Glutamatergic neuron (in vitro differentiated cells): Measurements from ENCODE around the gene SLC2A10. TPM values are rescaled to one million over a fixed set of nuclear protein-coding genes. Genes with fewer than 3 reads are reported as not detected.

ENCODE experiments used
- DNase-seq: peaks from one replicate; pipeline ENCODE4 v3.0.0; 2022
- H3K27ac Mint-ChIP-seq: one replicate; pipeline ENCODE4 v1.8.0; 2020; ENCODE audit warnings: mild to moderate bottlenecking, mixed read lengths, inconsistent platforms; ENCODE audit not compliant: unreplicated experiment
- H3K27me3 Mint-ChIP-seq: one replicate; pipeline ENCODE4 v1.8.0; 2020; ENCODE audit warnings: mild to moderate bottlenecking, moderate library complexity, mixed read lengths, inconsistent platforms; ENCODE audit not compliant: unreplicated experiment
- H3K36me3 Mint-ChIP-seq: one replicate; pipeline ENCODE4 v1.8.0; 2020; ENCODE audit warnings: mild to moderate bottlenecking, mixed read lengths, inconsistent platforms; ENCODE audit not compliant: unreplicated experiment
- H3K4me1 Mint-ChIP-seq: one replicate; pipeline ENCODE4 v1.8.0; 2020; ENCODE audit warnings: mild to moderate bottlenecking, low read depth, mixed read lengths, inconsistent platforms; ENCODE audit not compliant: unreplicated experiment
- H3K4me3 Mint-ChIP-seq: one replicate; pipeline ENCODE4 v1.8.0; 2020; ENCODE audit warnings: mild to moderate bottlenecking, mixed read lengths, inconsistent platforms; ENCODE audit not compliant: unreplicated experiment
- H3K9me3 Mint-ChIP-seq: one replicate; pipeline ENCODE4 v1.8.0; 2020; ENCODE audit warnings: mild to moderate bottlenecking, moderate library complexity, mixed read lengths, inconsistent platforms; ENCODE audit not compliant: unreplicated experiment
- total RNA-seq: library from RNA; stranded (reverse); fragmentation: NEBNext Ultra II Directional; extraction: Animal tissue kit (Norgen Biotek cat#: 25700); gene quantifications from one replicate; pipeline ENCODE4 v1.2.1, GENCODE V29; 2021; ENCODE audit not compliant: unreplicated experiment
- TF ChIP-seq, protein P1 (sequence below): fragments of 200-600 bp; sonication (generic); IDR thresholded peaks from one replicate; pipeline ENCODE4 v1.5.0; 2021; ENCODE audit not compliant: partially characterized antibody, unreplicated experiment

SLC2A10 gene
- total RNA-seq, 1 donor from 2014 or later, result 0.37 TPM

DNA sequence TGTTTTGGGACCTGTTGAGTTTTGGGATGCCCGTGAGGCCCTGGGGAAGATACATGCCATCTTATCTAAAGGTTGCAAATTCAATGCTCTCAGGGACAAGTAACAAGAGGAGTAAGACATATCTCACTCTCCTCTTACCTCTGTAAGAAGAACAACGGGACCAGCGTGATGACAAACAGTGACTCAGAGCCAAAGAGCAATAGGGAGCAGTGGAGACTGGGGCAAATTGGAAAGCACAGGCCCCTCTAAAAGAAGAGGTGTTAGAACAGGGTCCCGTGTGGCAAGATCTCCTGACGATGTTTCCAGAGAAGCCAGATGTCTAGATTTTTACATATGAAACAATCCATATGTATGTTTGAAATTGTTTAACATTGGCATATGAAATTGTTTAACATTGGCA is 31.8 kb upstream of the SLC2A10 start:
- TF ChIP-seq, protein P1, sequence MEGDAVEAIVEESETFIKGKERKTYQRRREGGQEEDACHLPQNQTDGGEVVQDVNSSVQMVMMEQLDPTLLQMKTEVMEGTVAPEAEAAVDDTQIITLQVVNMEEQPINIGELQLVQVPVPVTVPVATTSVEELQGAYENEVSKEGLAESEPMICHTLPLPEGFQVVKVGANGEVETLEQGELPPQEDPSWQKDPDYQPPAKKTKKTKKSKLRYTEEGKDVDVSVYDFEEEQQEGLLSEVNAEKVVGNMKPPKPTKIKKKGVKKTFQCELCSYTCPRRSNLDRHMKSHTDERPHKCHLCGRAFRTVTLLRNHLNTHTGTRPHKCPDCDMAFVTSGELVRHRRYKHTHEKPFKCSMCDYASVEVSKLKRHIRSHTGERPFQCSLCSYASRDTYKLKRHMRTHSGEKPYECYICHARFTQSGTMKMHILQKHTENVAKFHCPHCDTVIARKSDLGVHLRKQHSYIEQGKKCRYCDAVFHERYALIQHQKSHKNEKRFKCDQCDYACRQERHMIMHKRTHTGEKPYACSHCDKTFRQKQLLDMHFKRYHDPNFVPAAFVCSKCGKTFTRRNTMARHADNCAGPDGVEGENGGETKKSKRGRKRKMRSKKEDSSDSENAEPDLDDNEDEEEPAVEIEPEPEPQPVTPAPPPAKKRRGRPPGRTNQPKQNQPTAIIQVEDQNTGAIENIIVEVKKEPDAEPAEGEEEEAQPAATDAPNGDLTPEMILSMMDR, result no peak
- Mint-ChIP-seq H3K27me3 (peaks cover 8% of the 10 kb centered on the region), H3K4me3 (no peak overlapping the region), H3K27ac (no peak overlapping the region), H3K36me3 (peaks cover 10% of the 10 kb centered on the region), H3K9me3 (peaks cover 9% of the 10 kb centered on the region), H3K4me1 (peaks cover 20% of the 10 kb centered on the region)
- no peak for DNase-seq

DNA sequence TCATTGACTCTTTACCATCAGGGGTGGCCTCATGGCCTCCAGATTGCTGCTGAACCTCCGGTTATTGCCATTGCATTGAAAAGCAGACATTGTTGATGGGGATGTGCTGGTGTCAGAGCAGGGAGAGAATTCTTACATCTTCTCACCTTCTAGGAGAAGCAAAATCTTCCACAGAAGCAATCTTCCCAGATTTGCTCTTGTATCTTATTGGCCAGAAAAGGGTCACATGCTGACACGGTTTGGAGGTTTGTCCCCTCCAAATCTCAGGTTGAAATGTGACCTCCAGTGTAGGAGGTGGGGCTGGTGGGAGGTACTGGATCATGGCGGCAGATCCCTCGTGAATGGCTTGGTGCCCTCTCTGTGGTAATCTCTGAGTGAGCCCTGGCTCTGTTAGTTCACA is 30.9 kb upstream of the SLC2A10 start:
- no peak overlapping the region for H3K4me3 Mint-ChIP-seq
- TF ChIP-seq, protein P1, result no peak
- peaks cover 7% of the 10 kb centered on the region for H3K27me3 Mint-ChIP-seq
- peaks cover 27% of the 10 kb centered on the region for H3K4me1 Mint-ChIP-seq
- no peak overlapping the region for H3K27ac Mint-ChIP-seq
- no peak for DNase-seq
- H3K9me3 Mint-ChIP-seq, result peaks cover 7% of the 10 kb centered on the region
- peaks cover 4% of the 10 kb centered on the region for H3K36me3 Mint-ChIP-seq

DNA sequence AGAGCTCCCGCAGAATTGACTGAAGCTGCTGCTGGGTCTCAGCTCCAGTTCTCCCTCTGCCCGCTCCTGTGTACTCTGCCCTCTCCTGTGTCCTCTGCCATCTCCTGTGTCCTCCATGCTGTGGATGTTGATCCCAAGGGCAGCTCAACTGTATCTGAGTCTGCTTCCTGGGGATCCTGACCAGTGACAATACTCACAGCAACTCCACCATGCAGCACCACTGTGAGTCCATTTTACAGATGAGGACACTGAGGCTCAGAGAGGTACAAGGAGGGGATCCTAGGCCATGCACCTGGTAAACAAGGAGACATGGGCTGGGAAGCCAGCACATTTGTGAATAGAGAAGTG is 28.8 kb upstream of the SLC2A10 start:
- TF ChIP-seq, protein P1, result no peak
- DNase-seq, result no peak
- Mint-ChIP-seq H3K27me3 (peaks cover 3% of the 10 kb centered on the region), H3K36me3 (no peaks in the 10 kb centered on the region), H3K4me1 (peaks cover 24% of the 10 kb centered on the region), H3K4me3 (no peak overlapping the region), H3K27ac (no peak overlapping the region), H3K9me3 (no peaks in the 10 kb centered on the region)

DNA sequence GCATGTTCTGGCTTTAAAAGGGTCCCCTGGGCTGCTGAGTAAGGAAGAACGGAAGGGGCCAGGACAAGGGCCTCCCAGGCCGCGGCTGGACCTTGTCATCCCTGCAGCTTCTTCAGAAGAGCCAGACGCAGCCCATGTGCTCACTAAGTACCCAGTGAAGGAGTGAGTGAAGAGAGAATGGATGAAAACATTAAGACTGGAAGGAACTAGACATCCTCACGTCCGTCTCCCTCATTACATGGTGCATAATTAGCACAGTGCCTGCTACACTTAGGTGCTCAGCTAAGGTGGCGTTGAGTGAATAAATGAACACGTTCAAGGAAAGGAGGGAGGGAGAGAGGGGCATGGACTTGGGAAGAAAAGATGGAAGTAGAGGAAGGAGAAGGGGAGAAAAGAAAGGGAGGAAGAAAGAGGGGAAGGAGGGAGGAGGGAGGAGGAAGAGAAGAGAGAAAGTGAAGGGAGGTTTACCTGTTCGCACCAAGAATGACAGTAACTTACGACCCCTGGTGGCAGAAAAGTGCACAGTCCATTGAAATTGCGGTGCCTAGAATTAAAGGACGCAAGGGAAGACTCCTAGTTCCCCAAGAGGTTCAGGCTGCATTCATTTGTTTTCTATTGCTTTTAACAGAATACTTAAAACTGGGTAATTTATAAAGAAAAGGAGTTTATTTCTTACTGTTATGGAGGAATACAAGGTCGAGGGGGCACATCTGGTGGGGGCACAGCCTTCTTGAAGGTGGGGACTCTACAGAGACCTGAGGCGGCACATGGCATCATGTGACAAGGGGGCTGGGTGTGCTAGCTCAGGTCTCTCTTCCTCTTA is 28.2 kb upstream of the SLC2A10 start:
- Mint-ChIP-seq H3K4me1 (peaks cover 24% of the 10 kb centered on the region), H3K4me3 (no peak overlapping the region), H3K27ac (peak overlapping the region; percentile 16), H3K27me3 (peaks cover 3% of the 10 kb centered on the region), H3K9me3 (no peaks in the 10 kb centered on the region), H3K36me3 (no peaks in the 10 kb centered on the region)
- TF ChIP-seq, protein P1, result peak; percentile 92
- peak; percentile 80 for DNase-seq

DNA sequence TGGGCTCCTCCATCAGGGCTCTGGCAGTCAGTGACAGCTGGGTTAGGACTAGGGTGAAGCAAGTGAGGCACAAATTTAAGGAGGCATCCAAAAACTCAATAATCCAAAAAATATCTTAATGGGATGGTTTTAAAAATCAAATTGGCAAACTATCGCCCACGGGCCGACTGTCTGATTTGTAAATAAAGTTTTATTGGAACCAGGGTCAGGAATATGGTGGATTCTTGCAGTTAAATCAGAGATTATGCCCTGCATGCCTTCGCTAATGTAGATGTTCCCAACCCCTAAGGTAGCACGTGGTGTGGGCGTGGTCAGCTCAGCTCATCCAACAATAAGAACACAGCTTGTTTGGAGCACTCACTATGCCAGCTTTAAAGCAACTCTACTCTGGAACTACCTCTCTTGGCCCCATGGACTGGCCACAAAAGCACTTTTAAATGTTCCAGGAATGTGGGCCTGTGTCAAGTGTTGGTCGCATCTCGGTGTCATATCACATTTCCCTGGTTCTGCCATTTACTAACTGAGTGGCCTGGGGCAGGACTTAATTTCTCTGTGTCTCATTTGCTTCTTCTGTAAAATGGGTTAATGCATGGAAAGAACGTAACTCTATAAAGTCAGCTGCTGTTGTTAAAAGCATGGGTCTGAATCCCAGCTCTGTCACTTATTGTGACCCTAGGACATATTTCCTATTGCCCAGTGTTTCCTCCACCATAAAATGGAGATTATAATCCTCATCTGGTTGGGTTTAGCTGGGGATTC is 27.2 kb upstream of the SLC2A10 start:
- peaks cover 3% of the 10 kb centered on the region for H3K27me3 Mint-ChIP-seq
- H3K9me3 Mint-ChIP-seq, result no peaks in the 10 kb centered on the region
- TF ChIP-seq, protein P1, result no peak
- peak overlapping the region; percentile 81 for H3K4me3 Mint-ChIP-seq
- peaks cover 24% of the 10 kb centered on the region for H3K4me1 Mint-ChIP-seq
- no peak for DNase-seq
- H3K36me3 Mint-ChIP-seq, result no peaks in the 10 kb centered on the region
- peak overlapping the region; percentile 62 for H3K27ac Mint-ChIP-seq
